SU-DHL-6 (cell line): Measurements from ENCODE around the gene OMD.

ENCODE experiments used
- H2AFZ ChIP-seq: fragments of 200-600 bp; sonication (generic); 2 replicates; pipeline ENCODE4 v1.6.1; 2014; ENCODE audit warnings: low read depth, mild to moderate bottlenecking, moderate library complexity, mixed read lengths, antibody characterized with exemption, low read length; ENCODE audit not compliant: severe bottlenecking
- H3F3A ChIP-seq: fragments of 200-600 bp; shearing (Covaris generic); 2 replicates; pipeline ENCODE4 v1.6.0; 2016; ENCODE audit warnings: antibody characterized with exemption, mild to moderate bottlenecking; ENCODE audit not compliant: insufficient read depth
- H3K27ac ChIP-seq: fragments of 200-600 bp; sonication (generic); 2 replicates; pipeline ENCODE4 v1.5.1; 2016; ENCODE audit warnings: low read depth, mild to moderate bottlenecking, low read length, moderate library complexity, mixed read lengths
- H3K27me3 ChIP-seq: fragments of 200-600 bp; sonication (generic), shearing (Covaris generic); 2 replicates; pipeline ENCODE4 v1.6.0; 2014; ENCODE audit warnings: mild to moderate bottlenecking, low read length
- H3K36me3 ChIP-seq: fragments of 200-600 bp; sonication (generic); 2 replicates; pipeline ENCODE4 v1.6.1; 2014; ENCODE audit warnings: mild to moderate bottlenecking, low read length, mixed read lengths
- H3K4me2 ChIP-seq: fragments of 300-600, 200-600 bp; shearing (Covaris generic), sonication (generic); 2 replicates; pipeline ENCODE4 v1.6.0; 2014; ENCODE audit warnings: low read length, low read depth, mild to moderate bottlenecking; ENCODE audit not compliant: poor library complexity, severe bottlenecking
- H3K4me3 ChIP-seq: fragments of 200-600 bp; sonication (generic); 2 replicates; pipeline ENCODE4 v1.5.1; 2014; ENCODE audit warnings: antibody characterized with exemption, low read length, mild to moderate bottlenecking, mixed read lengths; ENCODE audit not compliant: insufficient read depth, poor library complexity, severe bottlenecking
- H3K79me2 ChIP-seq: fragments of 200-600 bp; sonication (generic); 2 replicates; pipeline ENCODE4 v1.6.1; 2014; ENCODE audit warnings: mild to moderate bottlenecking, low read length, moderate library complexity; ENCODE audit not compliant: insufficient read depth
- H3K9ac ChIP-seq: fragments of 200-600 bp; sonication (generic); 2 replicates; pipeline ENCODE4 v1.7.0; 2014; ENCODE audit warnings: mild to moderate bottlenecking, low read length
- H3K9me2 ChIP-seq: fragments of 200-600 bp; sonication (generic); replicated peaks from 2 replicates; pipeline ENCODE4 v1.6.1; 2014; ENCODE audit warnings: low read length; ENCODE audit not compliant: insufficient read depth
- H3K9me3 ChIP-seq: fragments of 200-600 bp; sonication (generic); 2 replicates; pipeline ENCODE4 v1.6.1; 2014; ENCODE audit warnings: low read length, mixed read lengths; ENCODE audit not compliant: insufficient read depth
- H4K20me1 ChIP-seq: fragments of 200-600 bp; sonication (generic); 2 replicates; pipeline ENCODE4 v1.6.1; 2014; ENCODE audit warnings: low read depth, mild to moderate bottlenecking, antibody characterized with exemption, low read length, moderate library complexity, mixed read lengths
- EZH2phosphoT487 ChIP-seq: fragments of 200-600 bp; sonication (generic), shearing (Covaris generic); conservative IDR thresholded peaks from 2 replicates; pipeline ENCODE4 v1.6.1; 2018; ENCODE audit warnings: mild to moderate bottlenecking, antibody characterized with exemption, low read length, moderate library complexity, mixed read lengths
- TF ChIP-seq, protein P1 (sequence below): fragments of 200-600 bp; sonication (generic); IDR thresholded peaks from one replicate; pipeline ENCODE4 v1.5.1; 2017; ENCODE audit warnings: antibody characterized with exemption, mild to moderate bottlenecking, low read length, moderate library complexity; ENCODE audit not compliant: insufficient read depth, poor library complexity, severe bottlenecking

OMD gene

DNA sequence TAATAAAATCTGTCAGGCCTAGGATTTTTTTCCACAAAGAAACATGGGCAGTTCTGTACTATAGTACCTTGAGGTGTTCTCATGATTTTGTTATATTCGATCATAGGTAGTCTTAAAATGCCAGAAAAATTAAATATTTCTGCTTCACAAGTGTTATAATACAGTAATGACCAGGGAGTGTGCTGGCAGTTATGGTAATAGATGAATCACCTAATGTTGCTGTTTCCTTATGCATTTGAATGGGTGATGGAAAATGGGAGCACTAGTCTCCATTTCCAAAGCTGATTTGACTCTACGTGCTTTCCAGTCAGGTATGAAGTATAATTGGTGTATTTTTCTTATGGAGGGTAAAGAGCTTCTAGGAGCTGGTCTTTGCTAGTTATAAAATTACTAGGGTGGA, 43.7 kb downstream of the OMD start:
- Histone ChIP-seq H4K20me1 (peaks cover 3% of the 10 kb centered on the region; the same call in 1 of the 2 replicates), H3K27me3 (no peaks in the 10 kb centered on the region), H3K27ac (no peak overlapping the region), H3K9me2 (no peaks in the 10 kb centered on the region), H3K79me2 (0 out of 2 replicates have a peak, but pooled peaks cover under 1% of the 10 kb centered on the region), H3K9me3 (no peaks in the 10 kb centered on the region), H3K4me2 (no peak overlapping the region), H3K9ac (no peak overlapping the region), H3K36me3 (peaks cover 4% of the 10 kb centered on the region; the same call in 1 of the 2 replicates), H3K4me3 (no peak overlapping the region), H2AFZ (no peak overlapping the region), H3F3A (no peaks in the 10 kb centered on the region)
- TF ChIP-seq, protein P1, sequence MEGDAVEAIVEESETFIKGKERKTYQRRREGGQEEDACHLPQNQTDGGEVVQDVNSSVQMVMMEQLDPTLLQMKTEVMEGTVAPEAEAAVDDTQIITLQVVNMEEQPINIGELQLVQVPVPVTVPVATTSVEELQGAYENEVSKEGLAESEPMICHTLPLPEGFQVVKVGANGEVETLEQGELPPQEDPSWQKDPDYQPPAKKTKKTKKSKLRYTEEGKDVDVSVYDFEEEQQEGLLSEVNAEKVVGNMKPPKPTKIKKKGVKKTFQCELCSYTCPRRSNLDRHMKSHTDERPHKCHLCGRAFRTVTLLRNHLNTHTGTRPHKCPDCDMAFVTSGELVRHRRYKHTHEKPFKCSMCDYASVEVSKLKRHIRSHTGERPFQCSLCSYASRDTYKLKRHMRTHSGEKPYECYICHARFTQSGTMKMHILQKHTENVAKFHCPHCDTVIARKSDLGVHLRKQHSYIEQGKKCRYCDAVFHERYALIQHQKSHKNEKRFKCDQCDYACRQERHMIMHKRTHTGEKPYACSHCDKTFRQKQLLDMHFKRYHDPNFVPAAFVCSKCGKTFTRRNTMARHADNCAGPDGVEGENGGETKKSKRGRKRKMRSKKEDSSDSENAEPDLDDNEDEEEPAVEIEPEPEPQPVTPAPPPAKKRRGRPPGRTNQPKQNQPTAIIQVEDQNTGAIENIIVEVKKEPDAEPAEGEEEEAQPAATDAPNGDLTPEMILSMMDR = no peak
- TF ChIP-seq EZH2phosphoT487 = no peak

DNA sequence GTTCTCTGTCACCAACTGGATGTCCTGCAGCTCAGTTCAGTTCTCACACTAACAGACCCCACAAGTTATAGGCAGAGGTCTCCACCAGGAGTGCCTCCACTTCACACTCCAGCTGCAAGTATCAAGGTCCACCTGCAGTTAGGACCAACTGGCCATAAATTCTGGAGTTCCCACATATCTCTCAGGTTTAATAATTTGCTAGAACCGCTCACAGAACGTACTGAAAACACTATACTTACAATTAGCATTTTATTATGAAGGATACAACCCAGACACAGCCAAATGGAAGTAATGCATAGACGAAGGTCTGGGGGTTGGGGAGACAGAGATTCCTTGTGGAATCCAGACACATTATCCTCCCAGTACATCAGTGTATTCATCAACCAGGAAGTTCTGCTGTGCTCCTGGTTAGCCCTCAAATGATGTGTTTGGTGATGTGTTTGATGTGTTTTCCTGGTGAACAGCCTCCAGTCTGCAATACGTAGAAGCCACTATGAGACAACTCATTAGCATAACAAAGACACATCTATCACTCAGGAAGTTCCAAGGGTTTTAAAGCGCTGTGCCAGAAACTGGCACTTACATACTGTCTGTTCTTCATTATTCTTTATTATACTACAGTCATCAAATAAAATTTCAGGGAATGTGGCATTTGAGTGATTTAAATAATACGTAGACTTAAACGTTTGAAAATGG, 45.3 kb downstream of the OMD start:
- H4K20me1 ChIP-seq = peaks cover 3% of the 10 kb centered on the region; the same call in 1 of the 2 replicates
- TF ChIP-seq EZH2phosphoT487 = no peak
- TF ChIP-seq, protein P1 = no peak
- no peak overlapping the region for H2AFZ ChIP-seq
- no peak overlapping the region for H3K9ac ChIP-seq
- no peak overlapping the region for H3K4me3 ChIP-seq
- H3K27ac ChIP-seq = no peak overlapping the region
- no peaks in the 10 kb centered on the region for H3F3A ChIP-seq
- no peaks in the 10 kb centered on the region for H3K9me3 ChIP-seq
- H3K4me2 ChIP-seq = no peak overlapping the region
- H3K79me2 ChIP-seq = peaks cover 14% of the 10 kb centered on the region; the same call in 1 of the 2 replicates
- no peaks in the 10 kb centered on the region for H3K27me3 ChIP-seq
- no peaks in the 10 kb centered on the region for H3K9me2 ChIP-seq
- peaks cover 9% of the 10 kb centered on the region; the same call in 1 of the 2 replicates for H3K36me3 ChIP-seq

DNA sequence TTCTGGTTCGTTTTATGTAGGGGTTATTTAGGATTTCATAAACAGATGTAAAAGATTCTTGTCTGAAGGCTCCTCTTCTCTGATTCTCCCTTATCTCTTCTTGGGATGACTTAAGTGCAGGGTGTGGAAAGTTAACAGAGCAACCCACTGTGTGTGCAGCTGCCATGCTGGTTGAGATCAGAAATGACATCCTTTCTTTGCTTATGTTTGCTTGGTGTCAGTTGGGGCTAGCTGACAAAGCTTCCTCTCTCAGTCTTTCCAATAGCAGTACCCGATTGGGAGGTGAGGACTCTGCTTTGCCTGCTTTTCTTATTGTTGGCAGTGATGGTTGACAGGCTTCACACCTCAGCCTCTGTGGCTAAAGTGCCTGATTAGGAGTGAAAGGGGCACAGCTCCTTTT, 46.4 kb downstream of the OMD start:
- H3F3A ChIP-seq = no peaks in the 10 kb centered on the region
- H3K27ac ChIP-seq = no peak overlapping the region
- peaks cover 5% of the 10 kb centered on the region; the same call in 1 of the 2 replicates for H3K36me3 ChIP-seq
- no peaks in the 10 kb centered on the region for H3K9me2 ChIP-seq
- peaks cover 18% of the 10 kb centered on the region for H3K79me2 ChIP-seq
- no peaks in the 10 kb centered on the region for H3K27me3 ChIP-seq
- H4K20me1 ChIP-seq = no peaks in the 10 kb centered on the region
- H2AFZ ChIP-seq = no peak overlapping the region
- H3K9ac ChIP-seq = no peak overlapping the region
- H3K4me3 ChIP-seq = no peak overlapping the region
- H3K4me2 ChIP-seq = no peak overlapping the region
- no peaks in the 10 kb centered on the region for H3K9me3 ChIP-seq
- TF ChIP-seq, protein P1 = no peak
- no peak for TF ChIP-seq EZH2phosphoT487
